Epithelial cell of esophagus (primary cell): ENCODE data around the gene FAM20B.
A peak's percentile ranks its signal among the peaks of the same experiment; 100 is the strongest.
"Not testable (repeated sequence)": the region's sequence is repeated elsewhere in the genome, so short reads cannot be mapped to it uniquely, and the experiment has no call there.

Source experiments
- DNase-seq: peaks from one replicate; pipeline ENCODE4 v3.0.0; 2010; ENCODE audit warnings: low read depth
- H3K4me3 ChIP-seq: 2 replicates; pipeline ENCODE4 v1.5.1; 2011; ENCODE audit warnings: mild to moderate bottlenecking, low read length, control low read depth
- CTCF ChIP-seq: IDR thresholded peaks from 2 replicates; pipeline ENCODE4 v1.5.1; 2011; ENCODE audit warnings: low read depth, mild to moderate bottlenecking, low read length, control low read depth, inconsistent platforms; ENCODE audit not compliant: insufficient read depth; ENCODE audit errors: missing control alignments

The FAM20B gene

GRCh38 chr1:178999061-178999460 is 26.6 kb upstream of the FAM20B start:
- H3K4me3 ChIP-seq = no peak overlapping the region
- no peak for TF ChIP-seq CTCF

GRCh38 chr1:179001451-179001850 is 24.2 kb upstream of the FAM20B start:
- DNase-seq = no peak
- no peak overlapping the region for H3K4me3 ChIP-seq
- no peak for TF ChIP-seq CTCF

More at GRCh38 chr1:178999061-178999460, 26.6 kb upstream of the FAM20B start:
- no peak for DNase-seq

- DNase-seq, H3K4me3 ChIP-seq: not testable (repeated sequence)
Measured at GRCh38 chr1:179002064-179002463, 23.6 kb upstream of the FAM20B start.

GRCh38 chr1:179002552-179003345 is 22.9 kb upstream of the FAM20B start:
- H3K4me3 ChIP-seq = no peak overlapping the region
- peak; percentile 93 for TF ChIP-seq CTCF
- peak; percentile 33 for DNase-seq

GRCh38 chr1:179003512-179004066 is 22.1 kb upstream of the FAM20B start:
- no peak for DNase-seq
- no peak overlapping the region for H3K4me3 ChIP-seq
- no peak for TF ChIP-seq CTCF

GRCh38 chr1:179007233-179007632 is 18.5 kb upstream of the FAM20B start:
- no peak overlapping the region for H3K4me3 ChIP-seq
- TF ChIP-seq CTCF = no peak
- no peak for DNase-seq

GRCh38 chr1:179010671-179011070 is 15.0 kb upstream of the FAM20B start:
- no peak for TF ChIP-seq CTCF
- no peak for DNase-seq
- no peak overlapping the region for H3K4me3 ChIP-seq
